Stimulated activated CD8-positive, alpha-beta memory T cell treated with anti-CD3 and anti-CD28 coated beads, Interleukin-15, amount 100 ng/mL, for 24 hours (primary cell): Measurements from ENCODE around the gene ARSB.

ENCODE experiments used
- DNase-seq: peaks from one replicate; pipeline ENCODE4 v3.0.0-alpha.2; 2020; ENCODE audit warnings: low read depth

ARSB gene

DNA sequence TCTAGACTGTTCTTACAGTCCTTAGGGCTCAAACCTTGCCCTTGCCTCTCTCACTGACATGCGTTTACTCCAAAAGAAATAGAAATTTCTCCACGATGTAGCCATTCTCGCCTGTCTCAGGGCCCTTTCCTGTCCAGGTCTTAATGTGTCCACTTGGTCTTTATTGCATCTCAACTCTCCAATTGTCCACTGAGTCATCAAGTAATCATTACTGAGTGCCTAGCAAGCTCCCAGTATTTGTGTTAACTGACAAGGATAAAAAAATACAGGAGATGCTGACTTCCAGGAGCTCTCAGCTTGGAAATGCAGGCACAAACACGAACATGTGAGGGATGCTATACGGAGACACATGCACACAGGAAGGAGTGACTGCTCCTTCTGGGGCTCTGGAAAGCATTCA lies 147.3 kb downstream of the ARSB start:
- no peak for DNase-seq

DNA sequence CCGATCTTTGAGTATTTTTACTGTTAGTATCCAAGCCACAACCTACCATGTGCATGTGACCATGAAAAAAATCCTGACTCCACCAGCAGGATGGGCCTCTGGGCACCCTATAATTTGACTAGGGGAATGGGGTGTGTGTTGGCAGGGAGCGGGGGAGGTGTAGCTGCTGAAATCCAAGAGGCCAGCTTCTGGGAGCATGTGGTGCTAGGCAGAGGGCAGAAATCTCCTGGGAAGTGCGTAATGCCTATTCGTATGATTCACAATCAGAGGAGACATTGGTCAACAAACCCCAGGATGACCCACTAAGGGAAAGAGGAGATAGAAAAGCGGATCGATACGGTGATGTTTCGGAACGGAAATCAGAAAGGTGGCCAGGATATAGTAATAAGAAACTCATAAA lies 149.9 kb downstream of the ARSB start:
- no peak for DNase-seq

DNA sequence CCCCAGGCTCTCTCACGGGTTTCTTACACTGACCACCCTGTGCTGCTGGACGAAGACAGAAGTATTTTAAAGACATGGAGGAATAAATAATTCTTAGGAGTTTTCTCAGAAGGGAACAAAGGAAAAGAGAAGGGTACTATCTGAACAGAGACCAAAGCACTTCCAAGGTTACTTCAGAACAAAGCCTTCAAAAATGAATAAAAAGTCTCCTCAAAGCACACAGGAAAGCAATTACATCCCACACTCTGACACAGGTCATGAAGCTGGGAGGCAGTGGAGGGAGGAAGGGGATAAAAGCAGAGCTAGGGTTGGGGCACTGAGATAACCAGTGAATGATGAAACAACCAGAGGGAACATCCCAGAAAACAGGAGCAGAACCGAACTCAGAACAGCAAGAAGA lies 151.8 kb downstream of the ARSB start:
- no peak for DNase-seq

DNA sequence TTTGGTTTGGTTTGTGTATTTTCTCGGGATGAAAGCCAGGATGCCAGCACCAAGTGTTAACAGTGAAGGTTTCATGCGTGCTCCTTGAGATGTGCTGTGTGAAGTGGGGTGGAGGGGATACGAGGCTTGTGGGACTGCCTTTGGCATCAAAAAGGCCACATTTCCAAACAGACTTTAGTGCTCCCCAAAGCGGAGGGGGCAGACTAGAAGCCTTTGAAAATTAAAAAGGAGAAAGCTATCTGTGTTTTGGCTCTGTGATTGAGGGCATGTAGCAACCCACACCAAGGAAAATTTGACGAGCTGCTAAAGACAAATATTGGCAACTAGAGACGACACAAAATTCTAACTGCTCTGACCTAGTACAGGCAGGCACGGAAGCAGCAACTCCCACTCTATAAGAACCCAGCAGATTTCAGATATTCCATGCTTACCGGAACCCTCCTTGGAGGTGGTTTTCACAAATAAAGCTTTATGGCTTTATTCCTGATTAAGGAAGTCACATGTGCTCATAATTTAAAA lies 154.5 kb downstream of the ARSB start:
- no peak for DNase-seq

DNA sequence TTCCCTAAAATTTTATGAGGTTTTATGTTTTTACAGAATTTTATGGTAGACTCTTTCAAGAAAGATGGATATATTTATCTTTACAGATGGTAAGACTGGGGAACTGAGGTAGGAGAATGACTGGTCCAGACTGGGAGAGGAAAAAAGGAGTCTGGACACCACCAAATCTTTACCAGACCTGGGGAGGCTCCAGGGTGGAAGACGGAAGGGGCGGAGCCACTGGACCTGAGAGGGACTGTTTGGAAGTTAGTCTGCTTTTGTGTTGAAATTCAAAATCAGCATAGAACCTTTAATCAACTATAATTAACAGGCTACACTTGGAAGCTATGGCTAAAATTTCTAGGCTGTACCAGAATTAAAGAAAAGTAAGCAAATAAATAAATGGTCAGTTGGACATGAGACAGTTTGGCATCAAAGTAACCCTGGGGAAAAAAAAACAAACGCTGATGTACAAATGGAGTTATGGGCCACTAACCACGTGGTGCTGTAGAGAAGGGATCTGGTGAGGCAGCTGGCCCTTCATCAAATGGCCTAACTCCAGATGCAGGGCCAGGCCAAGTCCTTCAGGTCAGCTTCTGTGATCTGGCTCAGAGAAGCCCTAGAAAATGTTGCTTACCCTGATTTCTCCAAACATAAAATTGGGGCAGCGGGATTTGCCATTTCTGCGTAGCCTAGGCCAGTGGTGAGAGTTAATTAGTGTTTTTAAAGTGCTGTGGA lies 155.1 kb downstream of the ARSB start:
- no peak for DNase-seq

DNA sequence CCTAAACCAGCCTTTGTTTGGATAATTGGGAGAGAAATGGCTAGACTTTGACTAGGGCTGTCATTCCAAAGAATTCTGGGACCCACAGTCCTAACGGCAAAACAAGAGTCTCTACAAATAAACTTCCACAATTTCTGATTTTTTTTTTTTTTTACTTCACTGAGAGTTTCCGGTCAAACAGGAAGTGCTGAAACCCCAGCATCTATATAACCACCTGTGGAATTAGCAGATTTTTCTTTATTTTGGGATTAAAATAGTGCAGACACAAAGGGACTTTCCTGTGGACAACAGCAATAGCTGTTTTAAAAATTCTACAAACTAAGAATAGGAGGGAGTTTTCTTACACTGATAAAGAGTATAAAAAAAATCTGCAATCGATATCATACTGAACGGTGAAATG lies 157.4 kb downstream of the ARSB start:
- no peak for DNase-seq

DNA sequence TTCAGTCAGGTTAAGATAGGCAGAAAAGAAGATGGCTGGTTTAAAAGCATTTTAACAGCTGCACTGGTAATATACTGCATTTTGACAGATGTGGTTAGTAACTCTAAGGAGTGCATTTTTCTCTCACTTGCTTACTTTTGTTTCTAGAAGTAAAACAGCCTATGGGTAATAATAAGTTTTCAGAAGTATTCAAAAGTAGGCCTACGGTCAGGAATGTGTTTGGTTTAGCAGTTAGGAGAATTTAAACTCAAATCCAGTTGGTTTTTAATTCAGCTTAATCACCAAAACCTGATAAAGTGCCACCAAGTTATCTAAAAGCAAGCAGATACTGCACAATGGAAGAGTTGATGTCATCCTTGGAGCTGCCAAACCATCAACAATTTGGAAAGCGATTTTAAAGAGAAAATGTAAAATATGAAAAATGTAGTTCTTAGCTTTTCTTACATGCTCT lies 160.3 kb downstream of the ARSB start:
- no peak for DNase-seq

DNA sequence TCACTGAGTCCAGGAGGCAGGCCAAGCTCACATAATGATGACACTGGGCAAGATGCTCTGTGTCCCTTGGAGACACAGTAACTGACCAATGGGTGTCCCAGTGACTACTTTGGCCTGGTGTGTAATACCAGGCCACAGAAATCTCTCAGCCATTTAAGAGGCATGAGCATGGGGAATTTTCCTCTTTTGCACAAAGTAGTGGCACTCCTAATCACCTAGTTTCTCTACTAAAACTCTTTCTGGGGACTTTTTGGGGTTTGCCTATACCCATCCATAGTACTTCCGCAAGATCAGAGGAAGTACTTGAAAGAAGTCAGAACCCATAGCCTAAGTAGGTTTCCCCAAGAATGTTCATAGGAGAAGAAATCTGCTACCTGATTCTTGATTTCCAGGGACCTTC lies 161.9 kb downstream of the ARSB start:
- DNase-seq = no peak

DNA sequence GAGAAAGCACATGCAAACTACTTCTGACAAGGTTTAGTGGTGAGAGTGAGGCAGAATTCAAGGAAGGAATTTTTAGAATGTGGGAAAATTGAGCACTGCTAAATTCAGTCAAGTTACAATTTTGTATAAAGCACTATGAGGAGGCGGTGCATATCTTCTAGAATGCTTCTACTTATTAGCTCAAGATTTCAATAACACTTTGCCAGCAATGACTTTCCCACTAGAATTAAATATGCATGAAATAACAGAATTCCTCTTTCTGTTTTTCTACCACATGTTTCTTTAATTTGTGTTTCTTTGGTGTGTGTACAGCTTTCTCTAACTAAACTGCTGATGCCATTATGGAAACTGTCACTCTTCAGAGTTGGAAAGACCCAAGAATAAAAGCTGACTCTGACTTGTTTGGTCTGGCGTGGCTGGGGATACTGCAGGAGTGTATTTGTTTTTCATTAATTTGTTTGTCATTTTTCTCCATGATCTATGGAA lies 163.5 kb downstream of the ARSB start:
- no peak for DNase-seq

DNA sequence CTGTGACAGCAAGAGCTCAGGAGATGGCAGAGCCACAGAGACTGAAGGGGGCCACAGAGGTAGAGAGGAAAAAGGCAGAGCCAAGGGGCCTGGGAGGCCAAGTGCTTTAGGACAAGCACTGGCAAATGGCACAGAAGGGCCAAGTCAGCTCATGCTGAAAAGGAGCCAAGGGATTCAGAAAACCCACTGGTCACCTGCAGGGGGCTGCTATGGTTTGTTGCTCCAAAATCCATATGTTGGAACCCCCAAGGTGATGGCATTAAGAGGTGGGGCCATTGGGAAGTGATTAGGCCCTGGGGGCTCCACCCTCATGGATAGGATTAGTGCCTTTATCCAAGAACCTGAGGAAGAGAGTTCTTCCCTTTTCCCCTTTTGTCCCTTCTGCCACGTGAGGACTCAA lies 165.4 kb downstream of the ARSB start:
- no peak for DNase-seq

DNA sequence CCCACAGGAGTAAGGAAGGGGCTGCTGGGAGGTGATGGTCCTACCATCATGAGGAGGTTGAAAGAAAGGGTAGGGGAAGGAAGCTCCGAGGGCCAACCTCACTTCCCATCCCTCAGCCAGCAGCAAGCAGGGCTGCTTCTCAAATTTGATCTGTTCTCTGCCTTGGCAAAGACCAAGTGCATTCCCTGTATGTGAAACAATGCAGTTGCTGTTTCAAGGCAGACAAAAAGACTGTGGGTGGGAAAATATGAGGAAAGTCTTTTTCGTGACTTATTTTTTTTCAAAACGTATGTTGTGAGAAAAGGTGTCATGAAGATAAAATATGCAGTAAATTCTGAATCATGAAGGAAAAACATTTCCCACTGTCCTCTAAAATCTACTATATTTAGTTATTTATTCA lies 165.9 kb downstream of the ARSB start:
- no peak for DNase-seq

DNA sequence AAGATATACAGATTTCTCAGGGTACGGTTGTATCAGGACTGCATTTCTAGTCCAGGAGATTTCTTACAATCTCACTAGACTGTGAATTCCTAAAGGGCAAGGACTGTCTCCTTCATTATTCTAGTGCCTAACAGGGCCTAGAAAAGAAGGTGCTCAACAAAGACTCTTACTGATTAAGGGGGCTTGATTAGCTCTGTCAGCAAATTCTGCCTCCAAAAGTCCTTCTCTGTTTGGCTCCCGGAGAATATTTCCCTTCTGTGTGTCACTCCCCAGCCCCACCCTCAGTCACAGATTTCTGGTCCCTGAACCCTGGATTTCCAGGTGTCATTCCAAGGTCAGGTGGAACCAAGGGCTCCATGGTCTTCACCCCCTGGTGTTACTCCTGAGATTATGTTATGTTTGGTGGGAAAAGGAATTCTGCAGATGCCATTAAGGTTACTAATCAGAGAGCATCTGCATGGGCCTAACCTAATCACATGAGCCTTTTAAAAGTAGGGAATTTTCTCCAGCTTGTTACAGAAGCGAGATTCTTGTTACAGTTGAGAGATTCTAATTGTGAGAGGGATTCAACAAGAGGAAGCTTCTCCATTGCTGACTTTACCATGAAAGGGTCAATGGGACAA lies 168.9 kb downstream of the ARSB start:
- no peak for DNase-seq

DNA sequence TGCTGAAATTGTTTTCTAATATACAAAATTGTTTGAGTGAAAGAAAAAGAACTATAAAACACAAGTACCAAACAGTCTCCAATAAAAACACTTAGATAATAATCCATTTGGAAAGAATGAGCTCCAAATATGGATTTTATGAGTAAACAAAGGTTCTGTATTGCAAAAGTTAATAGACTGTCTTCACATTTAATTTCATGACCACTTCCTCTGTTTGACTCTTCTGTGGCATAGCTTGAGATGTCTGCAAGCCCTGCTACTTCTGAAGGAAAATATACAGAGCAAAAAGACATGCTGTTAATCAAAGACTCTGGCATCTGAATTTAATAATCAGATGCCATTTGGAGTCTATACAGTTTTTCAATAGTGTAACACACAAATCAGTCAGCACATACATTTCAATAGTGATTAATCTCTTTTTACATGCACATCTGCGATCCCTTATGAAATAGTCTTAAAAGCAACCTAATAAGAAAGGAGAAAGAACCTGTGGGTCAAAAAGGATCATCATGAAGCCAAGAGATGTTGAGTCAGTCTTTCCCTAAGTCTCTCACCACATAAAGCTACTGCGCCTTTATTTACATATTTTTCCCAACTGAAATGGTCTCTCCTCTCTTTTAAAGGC lies 171.1 kb downstream of the ARSB start:
- DNase-seq = no peak

DNA sequence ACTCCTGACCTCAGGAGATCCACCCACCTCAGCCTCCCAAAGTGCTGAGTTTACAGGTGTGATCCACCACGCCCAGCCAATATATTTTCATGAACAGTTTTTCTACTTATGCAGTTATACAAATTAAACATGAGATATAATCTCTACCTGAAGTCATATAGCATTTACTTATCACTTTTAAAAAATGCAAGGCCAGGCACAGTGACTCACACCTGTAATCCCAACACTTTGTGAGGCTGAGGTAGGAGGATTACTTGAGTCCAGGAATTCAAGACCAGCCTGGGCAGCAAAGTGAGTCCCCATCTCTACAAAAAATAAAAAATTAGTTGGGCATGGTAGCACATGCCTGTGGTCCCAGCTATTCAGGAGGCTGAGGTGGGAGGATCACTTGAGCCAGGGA lies 171.8 kb downstream of the ARSB start:
- DNase-seq = no peak

DNA sequence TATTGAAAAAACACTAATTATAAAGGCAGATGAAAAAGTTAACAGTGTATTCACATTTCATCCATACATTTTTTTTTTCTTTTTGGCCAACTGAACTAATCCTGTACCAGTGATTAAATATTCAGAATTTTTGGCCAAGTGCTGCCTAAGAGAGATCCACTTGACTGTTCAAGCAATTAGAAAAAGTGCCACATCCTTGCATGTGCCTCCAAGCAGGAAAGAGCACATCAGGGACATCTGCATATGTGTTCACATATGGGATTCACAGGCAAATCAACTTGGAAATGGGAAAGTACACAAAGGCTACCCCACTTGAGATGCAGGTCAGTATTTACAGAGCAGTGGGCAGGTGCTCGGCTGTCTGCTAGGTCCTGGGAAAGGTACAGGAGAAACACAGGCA lies 173.2 kb downstream of the ARSB start:
- DNase-seq = no peak

DNA sequence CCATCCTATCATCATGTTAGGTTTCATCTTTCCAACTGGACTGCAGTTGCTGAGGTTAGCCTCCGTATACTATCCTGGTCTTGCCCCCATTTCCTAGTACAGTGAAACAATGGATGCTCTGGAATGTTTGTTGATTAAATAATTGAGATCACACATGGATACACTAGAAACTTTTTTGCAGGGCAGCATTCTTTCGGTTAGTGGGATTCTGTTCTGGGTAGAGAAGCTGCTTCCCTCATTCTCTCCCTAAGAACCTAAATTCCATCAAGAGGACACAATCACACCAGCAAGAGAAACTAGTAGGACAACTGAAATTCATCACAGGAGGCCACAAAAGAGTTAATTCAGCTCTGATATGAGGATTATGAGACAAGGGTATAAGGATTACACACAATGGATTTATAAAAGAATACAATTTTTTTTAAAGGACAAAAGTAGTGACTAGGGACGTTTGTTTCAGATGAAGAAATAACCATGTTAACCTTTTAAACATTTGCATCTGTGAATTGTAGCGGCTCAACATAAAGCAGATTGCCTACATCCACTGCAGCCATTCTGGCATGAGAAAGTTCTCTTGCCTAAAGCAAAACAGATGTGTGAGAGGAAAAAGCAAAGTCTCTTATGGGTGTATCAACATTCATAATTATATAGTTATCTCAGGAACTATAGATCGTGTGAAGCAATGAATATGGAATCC lies 173.8 kb downstream of the ARSB start:
- DNase-seq = no peak

DNA sequence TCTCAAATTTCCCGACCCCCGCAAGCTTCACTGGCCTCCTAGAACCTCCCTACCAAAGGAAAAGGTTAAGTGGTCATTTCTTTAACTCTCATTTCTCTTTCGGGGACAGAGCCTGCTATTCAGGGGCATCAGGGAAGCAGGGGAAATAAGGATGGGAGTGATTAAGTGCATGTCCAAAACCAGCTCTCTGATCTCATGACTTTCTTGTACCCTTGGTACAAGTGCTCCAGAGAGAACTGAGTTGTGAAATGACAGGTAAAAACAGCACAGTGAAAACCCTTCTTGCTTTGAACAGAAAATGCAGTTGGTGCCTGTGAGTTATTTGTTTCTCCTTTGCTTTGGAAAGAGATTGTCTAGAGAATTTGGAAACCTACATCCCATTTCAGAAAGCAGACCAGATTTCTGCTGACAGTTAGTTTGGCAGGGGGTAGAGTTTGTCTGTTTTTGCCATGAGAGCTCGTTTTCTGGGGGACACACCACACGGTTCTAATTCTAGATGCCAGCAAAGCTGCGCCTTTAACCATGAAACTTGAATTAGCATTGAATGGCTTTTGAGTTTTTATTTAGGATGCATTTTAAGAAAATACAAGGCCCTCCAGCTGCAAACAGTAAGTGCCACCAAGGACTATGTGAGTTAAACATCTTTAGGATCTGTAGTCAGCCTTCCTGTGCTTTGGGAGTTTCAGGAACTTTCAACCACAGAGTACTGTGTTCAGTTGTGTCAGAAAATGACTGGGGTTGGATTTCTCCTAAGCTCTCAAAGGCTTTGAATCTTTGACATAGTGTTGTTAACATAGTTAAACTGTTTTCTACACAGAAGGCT lies 174.8 kb downstream of the ARSB start:
- no peak for DNase-seq

DNA sequence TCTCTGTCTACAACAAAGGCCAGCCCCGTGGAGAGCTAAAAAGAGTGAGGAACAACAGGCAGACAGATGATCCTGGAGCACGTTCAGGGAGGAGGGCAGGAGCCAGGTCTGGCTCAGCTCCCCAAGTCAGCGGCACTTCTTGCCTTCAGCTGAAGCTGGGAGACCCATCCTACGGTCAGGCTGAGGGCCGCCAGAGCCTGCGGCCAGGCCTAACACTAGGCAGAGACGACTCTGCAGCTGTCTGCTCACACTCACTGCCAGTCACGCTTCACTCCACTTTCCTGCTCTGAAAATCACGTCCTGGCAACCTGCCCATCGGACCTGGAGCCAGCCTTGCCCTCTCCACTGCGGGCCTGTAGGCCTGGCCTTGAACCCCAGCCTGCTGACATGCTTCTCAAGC lies 175.7 kb downstream of the ARSB start:
- no peak for DNase-seq

DNA sequence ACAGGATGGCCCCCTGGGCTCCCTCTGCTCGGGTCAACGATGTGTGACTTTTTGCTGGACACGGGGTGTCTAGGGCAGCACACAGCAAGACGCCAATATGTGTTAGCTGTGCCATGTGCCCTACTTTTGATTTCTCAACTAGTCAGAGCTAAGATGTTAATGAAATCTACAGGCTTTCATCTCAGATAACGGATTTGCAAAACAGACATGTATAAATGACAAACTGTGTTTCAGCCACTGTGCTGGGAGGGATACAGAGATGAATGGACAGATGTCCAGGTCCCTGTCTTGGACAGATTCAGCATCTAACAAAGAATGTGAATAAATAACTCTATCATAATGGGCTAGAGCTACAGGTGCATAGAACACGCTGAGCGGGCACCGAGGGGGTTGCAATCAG lies 176.3 kb downstream of the ARSB start:
- DNase-seq = no peak

DNA sequence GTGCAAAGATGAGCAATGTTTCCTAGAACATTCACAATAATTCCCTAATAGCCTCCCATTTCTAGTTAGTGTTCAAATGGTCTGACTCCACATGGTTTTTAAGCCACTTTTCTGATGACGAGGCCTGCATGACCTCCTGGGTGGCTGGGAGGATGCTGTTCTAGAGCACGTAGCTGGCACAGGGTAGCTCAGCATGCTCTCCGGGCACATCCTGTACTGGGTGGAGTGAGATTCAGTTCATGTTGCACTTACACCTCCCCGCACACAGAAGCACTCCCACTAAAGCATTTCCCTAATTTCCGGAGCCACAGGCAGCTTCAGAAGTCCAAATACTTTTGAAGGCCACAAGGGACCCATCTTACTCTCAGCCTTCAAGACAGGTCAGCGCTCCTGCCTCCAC lies 176.7 kb downstream of the ARSB start:
- DNase-seq = no peak

DNA sequence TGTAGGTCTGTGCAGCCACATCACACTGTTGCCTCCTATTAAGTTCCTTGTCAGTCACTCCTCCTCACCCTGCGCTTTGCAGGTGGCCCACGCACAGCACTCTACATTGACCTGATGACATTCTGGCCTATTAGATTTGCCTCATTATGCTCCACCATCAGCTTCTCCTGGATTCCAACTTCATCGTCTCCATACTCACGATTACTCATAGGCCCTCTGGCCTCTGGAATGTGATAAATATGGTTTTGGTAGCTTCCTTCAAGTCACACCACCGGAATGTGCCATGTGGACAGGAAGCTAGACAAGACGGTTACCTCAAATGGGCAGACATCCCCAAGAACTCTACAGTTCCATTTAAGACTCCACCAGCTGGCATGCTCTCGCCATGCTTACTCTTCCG lies 178.6 kb downstream of the ARSB start:
- no peak for DNase-seq
